Activated CD4-positive, alpha-beta T cell treated with anti-CD3 and anti-CD28 coated beads, Interleukin-10, Interleukin-2, amounts not matched to agents 100 ng/mL and 50 ng/mL, durations not matched to agents 16 hours and 8 hours (primary cell): ENCODE results near the gene RASGEF1C.

Source experiments
- DNase-seq: peaks from one replicate; pipeline ENCODE4 v3.0.0-alpha.2; 2020

RASGEF1C gene

GRCh38 chr5:180157866-180158265 is 51.1 kb downstream of the RASGEF1C start:
- DNase-seq = no peak

GRCh38 chr5:180156141-180156540 is 52.9 kb downstream of the RASGEF1C start:
- no peak for DNase-seq

GRCh38 chr5:180155365-180155926 is 53.6 kb downstream of the RASGEF1C start:
- DNase-seq = no peak

- DNase-seq = no peak
Observed at GRCh38 chr5:180154821-180155364, 54.1 kb downstream of the RASGEF1C start.

- no peak for DNase-seq
Observed at GRCh38 chr5:180153991-180154390, 55.0 kb downstream of the RASGEF1C start.

GRCh38 chr5:180153099-180153498 is 55.9 kb downstream of the RASGEF1C start:
- no peak for DNase-seq

- no peak for DNase-seq
Observed at GRCh38 chr5:180143656-180144364, 65.2 kb downstream of the RASGEF1C start.

GRCh38 chr5:180142824-180143610 is 66.0 kb downstream of the RASGEF1C start:
- DNase-seq = no peak

GRCh38 chr5:180142021-180142765 is 66.8 kb downstream of the RASGEF1C start:
- no peak for DNase-seq

GRCh38 chr5:180141068-180141660 is 67.8 kb downstream of the RASGEF1C start:
- DNase-seq = no peak

- no peak for DNase-seq
Observed at GRCh38 chr5:180140571-180140970, 68.4 kb downstream of the RASGEF1C start.

- no peak for DNase-seq
Observed at GRCh38 chr5:180140079-180140554, 68.9 kb downstream of the RASGEF1C start.

- DNase-seq = no peak
Observed at GRCh38 chr5:180139731-180140055, 69.3 kb downstream of the RASGEF1C start.

GRCh38 chr5:180138976-180139730 is 69.9 kb downstream of the RASGEF1C start:
- DNase-seq = no peak

GRCh38 chr5:180138214-180138975 is 70.6 kb downstream of the RASGEF1C start:
- no peak for DNase-seq

- no peak for DNase-seq
Observed at GRCh38 chr5:180137401-180138213, 71.4 kb downstream of the RASGEF1C start.

GRCh38 chr5:180136630-180137381 is 72.2 kb downstream of the RASGEF1C start:
- DNase-seq = no peak

GRCh38 chr5:180135967-180136629 is 72.9 kb downstream of the RASGEF1C start:
- DNase-seq = no peak
